Brain pericyte (primary cell): ENCODE data around the gene CD207.
"Not testable (repeated sequence)": the region's sequence is repeated elsewhere in the genome, so short reads cannot be mapped to it uniquely, and the experiment has no call there.

Experiments used
- DNase-seq: peaks from one replicate; pipeline ENCODE4 v3.0.0-alpha.2; 2012; ENCODE audit warnings: low read depth, low spot score

The CD207 gene

GRCh38 chr2:70835643-70836042 is at the start of gene CD207:
CD207 (minus strand) TSS chr2:70835816; CDS start chr2:70835776, 40 bp downstream.
- DNase-seq, result no peak

- DNase-seq, result not testable (repeated sequence)
Observed at GRCh38 chr2:70878543-70878942, 42.9 kb upstream of the CD207 start.

- not testable (repeated sequence) for DNase-seq
Observed at GRCh38 chr2:70876138-70876537, 40.5 kb upstream of the CD207 start.

- DNase-seq, result no peak
Observed at GRCh38 chr2:70873541-70873940, 37.9 kb upstream of the CD207 start.

GRCh38 chr2:70871398-70872211 is 36.0 kb upstream of the CD207 start:
- DNase-seq, result peak; percentile 37

- DNase-seq, result no peak
Observed at GRCh38 chr2:70870790-70871189, 35.2 kb upstream of the CD207 start.

GRCh38 chr2:70868970-70869369 is 33.4 kb upstream of the CD207 start:
- no peak for DNase-seq

- peak; percentile 41 for DNase-seq
Observed at GRCh38 chr2:70861777-70862625, 26.4 kb upstream of the CD207 start.

GRCh38 chr2:70855667-70856066 is 20.1 kb upstream of the CD207 start:
- no peak for DNase-seq

GRCh38 chr2:70854411-70854810 is 18.8 kb upstream of the CD207 start:
- no peak for DNase-seq

GRCh38 chr2:70852824-70853223 is 17.2 kb upstream of the CD207 start:
- DNase-seq, result no peak

- no peak for DNase-seq
Observed at GRCh38 chr2:70851704-70852103, 16.1 kb upstream of the CD207 start.

- no peak for DNase-seq
Observed at GRCh38 chr2:70850925-70851324, 15.3 kb upstream of the CD207 start.

- no peak for DNase-seq
Observed at GRCh38 chr2:70842401-70842800, 6.8 kb upstream of the CD207 start.

- no peak for DNase-seq
Observed at GRCh38 chr2:70837980-70838925, 2.6 kb upstream of the CD207 start.

- no peak for DNase-seq
Observed at GRCh38 chr2:70834881-70835280, 735 bp downstream of the CD207 start.

GRCh38 chr2:70834106-70834505 is 1.5 kb downstream of the CD207 start:
- no peak for DNase-seq

- no peak for DNase-seq
Observed at GRCh38 chr2:70833246-70833645, 2.4 kb downstream of the CD207 start.

- DNase-seq, result no peak
Observed at GRCh38 chr2:70832386-70832785, 3.2 kb downstream of the CD207 start.

GRCh38 chr2:70831861-70832260 is 3.8 kb downstream of the CD207 start:
- DNase-seq, result no peak

GRCh38 chr2:70830366-70830765 is 5.2 kb downstream of the CD207 start:
- DNase-seq, result no peak

GRCh38 chr2:70829916-70830315 is 5.7 kb downstream of the CD207 start:
- no peak for DNase-seq
